GM21390 (cell line): ENCODE measurements around the gene VNN1.
"Not testable (repeated sequence)": the region's sequence is repeated elsewhere in the genome, so short reads cannot be mapped to it uniquely, and the experiment has no call there.

Source experiments
- ATAC-seq: cut with Tn5 transposase; IDR thresholded peaks from one replicate; pipeline ENCODE4 v1.9.1; 2021; ENCODE audit not compliant: unreplicated experiment

VNN1 gene

DNA sequence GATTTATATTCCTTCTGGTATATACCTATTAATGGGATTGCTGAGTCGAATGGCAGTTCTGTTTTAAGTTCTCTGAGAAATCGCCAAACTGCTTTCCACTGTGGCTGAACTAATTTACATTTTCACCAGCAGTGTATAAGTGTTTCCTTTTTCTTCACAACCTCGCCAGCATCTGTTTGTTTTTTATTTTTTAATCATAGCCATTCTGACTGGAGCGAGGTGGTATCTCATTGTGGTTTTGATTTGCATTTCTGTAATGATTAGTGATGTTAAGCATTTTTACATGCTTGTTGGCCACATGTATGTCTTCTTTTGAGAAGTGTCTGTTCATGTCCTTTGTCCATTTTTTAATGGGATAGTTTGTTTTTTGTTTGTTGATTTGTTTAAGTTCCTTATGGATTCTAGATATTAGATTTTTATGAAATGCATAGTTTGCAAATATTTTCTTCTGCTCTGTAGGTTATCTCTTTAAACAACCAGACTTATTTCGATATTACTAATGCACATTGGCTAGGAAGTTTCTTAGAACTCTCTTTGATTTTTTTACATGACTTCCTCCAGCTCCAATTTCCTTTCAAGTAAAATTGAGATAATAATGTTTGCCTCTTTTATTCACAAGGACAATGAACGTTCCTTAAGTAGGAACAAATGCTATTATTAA, 12.2 kb upstream of the VNN1 start:
- ATAC-seq: peak; percentile 73

DNA sequence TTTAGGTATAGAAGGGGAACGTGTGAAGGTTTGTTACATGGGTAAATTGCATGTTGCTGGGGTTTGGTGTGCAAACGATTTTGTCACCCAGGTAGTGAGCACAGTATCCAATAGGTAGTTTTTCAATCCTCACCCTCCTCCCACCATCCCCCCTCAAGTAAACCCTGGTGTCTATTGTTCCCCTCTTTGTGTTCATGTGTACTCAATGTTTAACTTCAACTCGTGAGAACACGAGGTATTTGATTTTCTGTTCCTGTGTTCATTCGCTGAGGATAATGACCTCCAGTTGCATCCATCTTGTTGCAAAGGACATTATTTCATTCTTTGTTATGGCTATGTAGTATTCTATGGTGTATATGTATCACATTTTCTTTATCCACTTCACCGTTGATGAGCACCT, 11.6 kb upstream of the VNN1 start:
- no peak for ATAC-seq

DNA sequence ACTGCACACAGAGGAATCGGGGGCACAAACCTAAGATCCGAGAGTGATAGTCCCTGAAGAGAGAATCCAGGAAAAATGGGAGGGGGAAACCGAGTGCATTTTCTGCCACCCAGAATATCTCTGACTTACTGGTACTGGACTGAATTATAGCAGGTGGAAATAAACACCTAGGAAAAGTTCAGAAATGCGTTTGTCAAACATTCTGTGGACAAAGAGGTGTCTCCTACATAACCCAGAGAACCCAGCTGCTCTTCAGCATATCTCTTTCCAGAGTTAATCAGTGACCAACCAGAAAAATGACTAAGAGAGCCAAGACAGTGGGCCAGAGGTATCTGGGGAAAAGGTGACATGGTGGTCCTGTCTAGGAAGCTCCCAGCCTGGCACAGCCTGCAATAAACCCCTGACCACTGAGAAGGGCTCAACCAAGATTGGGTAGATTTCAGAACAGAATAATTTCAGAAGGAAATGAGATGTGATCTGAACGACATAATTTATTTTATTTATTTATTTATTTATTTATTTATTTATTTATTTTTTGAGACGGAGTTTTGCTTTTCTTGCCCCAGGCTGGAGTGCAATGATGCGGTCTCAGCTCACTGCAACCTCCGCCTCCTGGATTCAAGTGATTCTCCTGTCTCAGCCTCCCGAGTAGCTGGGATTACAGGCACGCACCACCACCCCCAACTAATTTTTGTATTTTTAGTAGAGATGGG, 6.0 kb upstream of the VNN1 start:
- ATAC-seq: no peak

DNA sequence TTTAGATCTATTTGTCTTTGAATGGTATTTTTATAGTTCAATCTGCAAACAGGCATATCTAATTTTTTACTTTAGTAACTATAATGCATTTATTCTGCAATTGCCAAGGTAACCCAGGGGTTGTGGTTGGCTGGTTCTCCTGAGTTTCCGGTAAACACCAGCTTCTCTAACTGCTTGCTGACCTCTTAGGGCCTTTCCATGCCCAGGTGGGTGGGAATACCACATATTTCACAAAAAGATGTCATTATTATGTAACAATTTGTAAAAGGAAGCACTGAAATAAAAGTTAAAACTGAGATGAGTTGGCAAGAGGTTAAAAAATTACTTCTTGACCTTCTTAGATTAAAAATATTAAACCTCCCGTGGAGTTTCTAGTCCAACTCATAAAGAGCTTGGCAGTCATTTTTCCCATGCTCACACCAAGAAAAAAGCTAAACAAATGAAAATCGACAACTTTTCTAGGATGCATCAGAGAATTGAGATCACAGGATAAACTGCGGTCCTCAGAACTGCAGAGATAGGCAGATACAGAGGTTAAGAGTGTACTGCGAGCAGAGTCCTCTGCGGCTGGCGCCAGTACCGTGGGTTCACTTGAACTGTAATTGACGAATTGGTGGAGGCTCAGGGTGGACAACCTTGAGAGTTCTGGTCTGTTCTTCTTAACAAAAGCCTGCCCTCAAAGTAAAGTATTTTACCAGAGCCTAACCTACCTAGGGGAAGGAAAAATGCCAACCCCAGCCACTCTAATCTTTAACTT, 2.2 kb upstream of the VNN1 start:
- ATAC-seq: no peak

DNA sequence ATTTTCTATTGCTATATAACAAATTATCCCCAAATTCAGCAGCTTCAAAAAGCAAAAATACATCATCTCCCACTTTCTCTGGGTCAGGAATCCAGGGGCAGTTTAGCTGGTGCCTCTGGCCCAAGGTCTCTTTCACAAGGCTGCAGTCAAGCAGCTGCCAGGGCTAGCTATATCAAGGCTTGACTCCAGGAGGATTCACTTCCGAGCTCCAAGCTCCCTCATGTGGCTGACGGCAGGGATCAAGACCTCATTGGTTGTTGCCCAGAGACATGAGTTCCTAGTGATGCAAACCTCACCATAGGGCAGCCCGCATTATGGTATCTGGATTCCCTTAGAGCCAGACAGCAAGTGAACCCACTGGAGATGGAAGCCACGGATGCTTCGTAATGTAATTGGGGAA, 1.3 kb upstream of the VNN1 start:
- ATAC-seq: no peak

DNA sequence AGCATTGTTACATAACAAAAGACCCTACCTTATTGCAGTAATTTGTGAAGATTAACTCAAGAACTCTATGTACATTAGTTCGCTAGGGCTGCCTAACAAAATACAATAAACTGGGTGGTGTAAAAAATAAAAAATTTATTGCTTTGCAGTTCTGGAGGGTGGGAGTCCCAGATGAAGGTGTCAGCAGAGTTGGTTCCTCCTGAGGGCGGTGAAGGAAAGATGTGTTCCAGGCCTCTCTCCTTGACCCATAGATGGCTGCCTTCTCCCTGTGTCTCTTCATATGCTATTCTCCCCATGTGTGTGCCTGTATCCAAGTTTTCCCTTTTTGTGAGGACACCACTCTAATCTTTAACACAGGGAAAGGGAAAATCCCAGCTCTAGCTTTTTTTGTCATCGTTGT, 305 bp upstream of the VNN1 start:
- ATAC-seq: no peak

DNA sequence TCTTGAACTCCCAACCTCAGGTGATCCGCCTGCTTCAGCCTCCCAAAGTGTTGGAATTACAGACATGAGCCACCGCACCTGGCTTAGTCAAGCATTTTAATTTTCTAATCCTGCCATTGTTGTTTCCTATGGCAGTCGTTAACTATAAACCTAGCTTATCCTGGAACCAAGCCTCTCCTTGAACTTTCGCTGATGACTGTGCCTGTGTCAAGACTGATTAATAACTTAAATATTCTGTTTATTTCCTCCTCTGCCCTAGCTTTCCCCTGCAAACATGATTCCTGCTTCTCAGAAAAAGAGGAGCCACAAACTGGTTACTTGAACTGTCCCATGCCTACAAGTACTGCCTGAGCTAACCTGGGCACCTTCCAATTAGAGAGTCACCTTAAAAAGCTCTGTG, 1.5 kb downstream of the VNN1 start:
- ATAC-seq: no peak

DNA sequence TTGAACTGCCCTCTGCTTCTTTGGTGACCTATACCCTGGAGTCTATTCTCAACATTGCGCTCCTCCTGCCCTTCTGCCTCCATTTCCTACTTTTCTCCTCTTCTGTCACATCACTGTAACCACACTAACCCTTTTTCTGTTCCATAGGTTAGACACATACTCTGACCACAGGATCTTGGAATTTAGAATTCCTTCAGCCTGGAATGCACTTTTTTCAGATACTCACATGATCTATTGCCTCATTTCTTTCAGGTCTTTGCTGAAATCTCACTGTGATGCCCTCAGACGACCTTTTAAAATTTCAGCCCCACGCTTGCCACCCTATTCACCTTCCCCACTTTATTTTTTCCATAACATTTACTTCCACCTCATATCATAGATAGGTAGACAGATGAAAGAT, 5.1 kb downstream of the VNN1 start:
- ATAC-seq: no peak

DNA sequence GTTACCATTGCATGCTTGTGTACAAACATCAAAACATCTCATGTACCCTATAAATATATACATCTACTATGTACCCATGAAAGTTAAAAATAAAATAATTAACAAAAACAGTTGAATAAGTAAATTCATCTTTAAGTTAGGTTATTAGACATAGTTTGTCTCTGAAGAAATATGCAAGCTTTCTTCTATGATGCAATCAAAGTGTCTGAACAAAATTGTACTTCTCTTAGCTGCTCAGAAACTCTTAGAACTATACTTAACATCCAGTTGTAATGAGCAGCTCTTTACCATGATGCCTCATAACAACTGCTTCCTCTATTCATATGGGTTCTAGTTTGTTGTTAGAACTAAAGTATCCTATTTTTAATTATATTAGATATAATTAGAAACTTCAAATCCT, 5.9 kb downstream of the VNN1 start:
- ATAC-seq: no peak

DNA sequence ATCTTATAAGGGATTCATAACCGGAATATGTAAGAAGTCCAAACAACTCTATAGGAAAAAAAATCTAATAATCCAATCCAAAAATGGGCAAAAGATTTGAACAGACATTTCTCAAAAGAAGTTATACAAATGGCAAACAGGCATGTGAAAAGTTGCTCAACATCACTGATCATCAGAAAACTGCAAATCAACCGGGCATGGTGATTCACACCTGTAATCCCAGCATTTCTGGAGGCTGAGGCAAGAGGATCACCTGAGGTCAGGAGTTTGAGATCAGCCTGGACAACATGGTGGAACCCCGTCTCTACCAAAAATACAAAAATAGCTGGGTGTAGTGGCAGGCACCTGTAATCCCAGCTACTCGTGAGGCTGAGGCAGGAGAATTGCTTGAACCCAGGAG, 7.1 kb downstream of the VNN1 start:
- not testable (repeated sequence) for ATAC-seq

DNA sequence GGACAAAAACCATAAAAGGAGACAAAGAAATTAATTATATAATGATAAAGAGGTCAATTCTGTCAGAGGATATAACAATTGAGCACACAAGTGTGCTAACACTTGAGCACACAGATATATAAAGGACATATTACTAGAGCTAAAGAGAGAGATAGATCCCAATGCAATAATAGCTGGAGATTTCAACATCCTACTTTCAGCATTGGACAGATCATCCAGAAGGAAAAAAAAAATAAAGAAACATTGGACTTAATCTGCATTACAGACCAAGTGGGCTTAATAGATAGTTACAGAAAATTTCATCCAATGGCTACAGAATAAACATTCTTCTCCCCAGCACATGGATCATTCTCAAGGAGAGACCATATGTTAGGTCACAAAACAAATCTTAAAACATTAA, 9.9 kb downstream of the VNN1 start:
- no peak for ATAC-seq

DNA sequence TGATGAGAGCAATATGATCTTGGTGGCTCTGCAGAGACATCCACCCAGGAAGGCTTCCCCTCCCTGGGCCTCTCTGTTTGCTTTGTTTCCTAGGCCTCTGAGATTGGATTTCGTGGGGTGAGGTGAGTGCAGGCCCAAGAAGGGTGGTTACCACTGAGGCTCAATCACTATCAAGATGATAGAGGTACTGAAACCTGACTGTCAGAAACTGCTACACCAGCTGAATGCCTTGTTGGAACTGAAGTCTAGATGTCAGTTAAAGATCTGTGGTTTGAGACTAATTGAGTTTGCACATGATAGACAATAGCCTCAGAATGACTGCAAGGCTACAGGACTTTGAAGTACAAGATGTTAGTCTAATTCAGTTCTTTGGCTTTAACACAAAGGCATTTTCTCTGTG, 15.2 kb downstream of the VNN1 start:
- ATAC-seq: peak; percentile 84

DNA sequence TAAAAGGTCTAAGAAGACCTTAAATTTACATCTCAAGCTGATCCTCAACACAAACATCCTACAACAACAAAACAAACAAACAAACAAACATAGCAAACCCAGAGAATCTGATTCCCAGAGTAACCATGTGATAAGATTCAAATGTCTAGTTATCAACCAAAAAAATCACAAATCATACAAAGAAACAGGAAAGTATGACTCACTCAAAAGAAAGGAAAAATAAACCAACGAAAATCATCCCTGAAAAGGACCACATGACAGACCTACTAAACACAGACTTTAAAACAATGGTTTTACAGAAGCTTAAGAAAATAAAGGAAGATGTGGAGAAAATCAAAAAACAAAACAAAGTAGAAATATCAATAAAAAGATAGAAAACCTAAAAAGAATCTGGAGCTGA, 18.1 kb downstream of the VNN1 start:
- no peak for ATAC-seq

DNA sequence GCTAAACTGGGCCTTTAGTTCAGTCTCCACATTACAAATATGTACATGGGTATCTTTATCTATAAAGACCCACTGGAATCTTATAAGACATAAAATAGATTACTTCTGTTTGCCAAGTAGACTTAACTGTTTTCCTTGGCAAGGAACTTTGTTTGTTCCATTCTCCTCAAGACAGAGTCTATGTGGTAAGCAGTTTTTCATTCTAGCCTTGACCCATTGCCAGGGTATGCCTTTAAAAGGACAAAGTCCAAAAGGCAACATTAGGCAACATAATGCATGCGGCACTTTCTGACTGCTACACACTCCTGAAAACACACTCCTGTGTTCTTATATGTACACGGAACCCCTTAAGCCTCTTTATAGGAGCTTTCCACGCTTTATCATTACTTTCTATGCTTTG, 20.4 kb downstream of the VNN1 start:
- no peak for ATAC-seq

DNA sequence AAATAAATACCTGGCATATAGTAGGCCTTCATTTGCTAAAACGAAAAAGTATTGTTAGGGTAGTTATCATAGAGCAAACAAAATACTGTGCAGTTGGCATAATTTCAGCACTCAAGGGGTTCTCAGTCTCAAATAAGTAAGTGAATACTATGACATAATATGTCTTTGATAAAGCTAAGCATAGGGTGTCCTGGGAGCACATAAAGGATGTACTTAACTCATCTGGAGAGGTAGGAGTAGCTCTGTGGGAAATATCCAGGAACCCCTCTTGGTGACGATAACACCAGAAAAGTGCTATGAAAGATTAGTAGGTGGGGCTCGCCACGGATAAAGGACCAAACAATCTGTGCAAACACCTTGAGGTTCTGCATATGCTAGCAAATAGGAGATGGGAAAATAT, 23.2 kb downstream of the VNN1 start:
- no peak for ATAC-seq

DNA sequence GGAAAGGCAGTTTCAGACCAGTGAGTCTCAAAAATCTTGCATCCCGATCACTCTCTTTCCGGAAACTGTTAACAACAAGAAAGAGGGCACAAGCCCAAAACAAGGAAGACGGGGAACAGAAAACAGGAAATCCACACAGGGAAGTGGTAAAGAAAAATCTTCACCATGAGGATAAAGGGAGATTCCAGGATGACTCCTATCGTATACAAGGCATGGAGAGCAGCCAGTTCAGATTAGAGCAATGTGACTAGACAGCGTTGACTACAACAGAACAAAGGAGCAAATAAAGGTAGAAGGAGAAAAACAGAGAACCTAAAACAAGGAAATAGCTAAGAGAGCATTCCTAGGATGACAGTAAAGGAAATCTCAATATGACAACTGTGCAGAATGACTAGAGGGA, 26.5 kb downstream of the VNN1 start:
- no peak for ATAC-seq

DNA sequence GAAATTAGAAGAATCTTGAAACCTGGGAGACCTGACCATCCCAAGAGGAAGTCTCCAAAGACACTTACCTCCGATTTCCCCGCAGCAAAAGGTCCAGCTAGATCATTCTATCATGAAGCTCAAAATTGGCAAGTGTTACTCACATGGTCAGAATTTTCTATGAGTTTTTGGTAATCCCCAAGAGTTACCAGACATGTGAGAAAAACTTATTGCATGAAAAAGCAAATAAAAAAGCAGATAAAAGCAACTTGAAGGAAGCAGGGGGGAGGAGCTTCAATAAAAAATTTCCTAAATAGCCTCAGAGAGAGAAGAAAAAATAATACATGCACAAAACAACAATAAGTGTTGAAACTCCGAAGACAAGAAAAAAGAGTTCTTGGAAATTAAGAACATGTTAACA, 27.3 kb downstream of the VNN1 start:
- no peak for ATAC-seq

DNA sequence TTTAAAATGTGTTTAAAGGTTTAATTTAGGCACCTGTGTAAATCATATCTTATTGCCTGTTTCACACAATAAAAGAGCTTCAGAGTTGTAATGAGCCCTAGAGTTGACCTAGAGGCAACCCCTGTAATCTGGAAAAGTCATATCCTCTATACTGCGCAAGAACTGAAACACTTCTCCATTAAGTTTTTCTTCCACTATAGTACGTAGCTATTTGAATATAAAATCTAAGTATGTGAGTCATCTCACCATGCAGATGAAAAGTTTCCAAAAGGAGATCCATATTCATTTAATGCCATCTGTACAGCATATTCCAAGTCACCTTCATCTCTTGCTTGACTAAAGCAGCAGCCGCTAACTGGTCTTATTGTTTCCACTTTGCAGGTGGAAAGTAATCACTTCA, 28.8 kb downstream of the VNN1 start:
- ATAC-seq: no peak

DNA sequence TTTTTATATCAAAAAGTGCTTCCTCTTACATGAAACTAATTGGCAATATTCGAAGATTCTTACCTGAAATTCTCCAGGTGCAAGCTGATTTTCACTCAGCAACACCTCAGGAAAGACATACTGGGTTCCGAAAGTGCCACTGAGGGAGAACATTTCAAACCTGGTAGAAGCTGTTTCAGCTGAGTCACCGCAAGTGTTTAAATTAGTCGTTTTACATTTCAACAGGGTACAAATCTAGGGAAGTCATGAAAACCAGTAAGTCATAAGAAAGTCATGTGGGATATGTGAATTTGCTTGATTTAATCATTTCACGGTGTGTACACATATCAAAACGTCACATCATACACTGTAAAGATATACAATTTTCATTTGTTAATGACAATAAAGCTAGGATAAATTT, 29.6 kb downstream of the VNN1 start:
- no peak for ATAC-seq

DNA sequence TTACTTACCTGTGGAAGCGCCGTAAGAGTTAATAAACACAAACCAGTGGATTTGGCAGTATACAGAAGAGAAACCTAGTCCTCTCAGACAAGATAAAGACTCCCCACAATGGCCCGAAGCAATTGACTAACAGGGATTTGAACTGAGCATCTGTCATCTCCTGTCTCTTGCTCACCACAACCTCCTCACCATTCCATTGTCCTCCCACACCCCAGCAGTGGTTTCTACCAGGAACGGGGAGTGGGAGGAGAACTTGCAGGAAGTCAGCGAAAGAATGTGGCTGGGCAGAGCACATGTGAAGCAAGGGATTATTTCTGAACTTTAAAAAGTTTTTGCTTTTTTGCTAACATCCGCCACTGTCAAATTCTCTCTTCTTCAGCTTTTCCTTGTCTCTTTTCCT, 30.3 kb downstream of the VNN1 start:
- ATAC-seq: no peak

DNA sequence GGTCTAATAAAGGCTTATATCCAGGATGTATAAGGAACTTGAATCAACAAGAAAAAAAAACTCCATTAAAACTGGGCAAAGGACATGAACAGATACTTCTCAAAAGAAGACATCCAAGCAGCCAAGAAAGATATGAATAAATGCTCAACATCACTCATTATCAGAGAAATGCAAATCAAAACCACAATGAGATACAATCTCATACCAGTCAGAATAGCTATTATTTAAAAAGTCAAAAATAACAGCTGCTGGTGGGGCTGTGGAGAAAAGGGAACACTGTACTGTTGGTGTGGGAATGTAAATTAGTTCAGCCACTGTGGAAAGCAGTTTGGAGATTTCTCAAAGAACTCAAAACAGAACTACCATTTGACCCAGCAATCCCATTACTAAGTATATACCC, 34.8 kb downstream of the VNN1 start:
- not testable (repeated sequence) for ATAC-seq

DNA sequence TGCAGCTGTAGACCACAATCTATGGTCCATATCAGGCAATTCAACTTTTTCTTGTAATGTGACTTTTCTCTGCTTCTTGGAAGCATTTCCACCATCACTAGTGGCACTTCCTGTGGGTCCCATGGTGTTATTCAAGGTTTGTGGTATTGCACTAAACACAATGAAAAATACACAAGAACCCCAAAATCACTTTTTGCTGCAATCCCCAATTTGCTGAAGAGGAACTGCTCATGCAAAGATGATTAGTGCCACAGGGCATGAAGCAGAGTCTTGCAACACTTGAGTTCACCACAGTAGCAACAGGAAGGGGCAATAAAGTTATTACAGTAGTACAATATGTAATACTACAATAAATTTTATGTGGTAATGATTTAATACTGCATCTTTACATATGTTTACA, 38.1 kb downstream of the VNN1 start:
- no peak for ATAC-seq
